ENCODE data around the gene KLF11. TPM values are rescaled to one million over a fixed set of nuclear protein-coding genes. Genes with fewer than 3 reads are reported as not detected.

Gene KLF11
- total and polyA plus RNA-seq, 8 donors = 4.1 to 21.6 (median 12.0) TPM

- 81 to 84% (median 81%) methylated on average over 11 to 13 of the region's 13 CpGs for whole genome bisulfite sequencing, 5 donors
- intact Hi-C loops (cut with DNase I; ENCODE audit: low total_unique reads) = no loop called here
Observed at GRCh38 chr2:10094271-10094814, 51.0 kb downstream of the KLF11 start.

GRCh38 chr2:10095175-10095574, 51.8 kb downstream of the KLF11 start:
- no peak for DNase-seq

More at GRCh38 chr2:10094271-10094814, 51.0 kb downstream of the KLF11 start:
- H3K4me3 ChIP-seq = no peak overlapping the region
- H3K27ac ChIP-seq = no peak overlapping the region
- TF ChIP-seq EP300 (IDR thresholded peaks at IDR 0.05) (no peak), POLR2A (IDR thresholded peaks at IDR 0.05) (no peak), CTCF (IDR thresholded peaks at IDR 0.05) (no peak), POLR2AphosphoS5 (IDR thresholded peaks at IDR 0.05) (no peak)
- H3K9me3 ChIP-seq = no peaks in the 10 kb centered on the region
- peak in 1 of 2 donors; percentile 47 for DNase-seq
- no peaks in the 10 kb centered on the region for H3K36me3 ChIP-seq
- H3K4me1 ChIP-seq = peaks cover 5 to 16% (median 11%) of the 10 kb centered on the region in 4 donors
- H3K27me3 ChIP-seq = peaks cover 0 to 34% (median 7%) of the 10 kb centered on the region in 3 donors

GRCh38 chr2:10096641-10097040, 53.3 kb downstream of the KLF11 start:
- intact Hi-C loops (cut with DNase I; ENCODE audit: low total_unique reads) = no loop called here
- Histone ChIP-seq H3K4me1 (peaks cover 0 to 10% (median 4%) of the 10 kb centered on the region in 4 donors), H3K36me3 (no peaks in the 10 kb centered on the region), H3K27me3 (peaks cover 0 to 27% (median under 1%) of the 10 kb centered on the region in 3 donors), H3K4me3 (no peak overlapping the region), H3K9me3 (no peaks in the 10 kb centered on the region), H3K27ac (no peak overlapping the region)
- no peak for DNase-seq
- 86 to 96% (median 90%) methylated on average over 10 of the region's 10 CpGs for WGBS, 5 donors
- TF ChIP-seq CTCF (IDR thresholded peaks at IDR 0.05) (no peak), POLR2A (IDR thresholded peaks at IDR 0.05) (no peak), POLR2AphosphoS5 (IDR thresholded peaks at IDR 0.05) (no peak), EP300 (IDR thresholded peaks at IDR 0.05) (no peak)

More at GRCh38 chr2:10095175-10095574, 51.8 kb downstream of the KLF11 start:
- TF ChIP-seq EP300 (IDR thresholded peaks at IDR 0.05) (no peak), POLR2A (IDR thresholded peaks at IDR 0.05) (no peak), POLR2AphosphoS5 (IDR thresholded peaks at IDR 0.05) (no peak), CTCF (IDR thresholded peaks at IDR 0.05) (no peak)
- no peak overlapping the region for H3K4me3 ChIP-seq
- intact Hi-C loops (cut with DNase I; ENCODE audit: low total_unique reads) = no loop called here
- no peaks in the 10 kb centered on the region for H3K9me3 ChIP-seq
- peaks cover 0 to 34% (median 7%) of the 10 kb centered on the region in 3 donors for H3K27me3 ChIP-seq
- H3K36me3 ChIP-seq = no peaks in the 10 kb centered on the region
- no peak overlapping the region for H3K27ac ChIP-seq
- 72 to 88% (median 81%) methylated on average over 9 of the region's 9 CpGs for WGBS, 5 donors
- H3K4me1 ChIP-seq = peaks cover 5 to 16% (median 11%) of the 10 kb centered on the region in 4 donors

GRCh38 chr2:10097352-10098148, 54.2 kb downstream of the KLF11 start:
- WGBS, 5 donors = 34 to 37% (median 35%) methylated on average over 16 of the region's 16 CpGs
- peak; percentile 71 to 87 for DNase-seq
- no peak overlapping the region for H3K4me3 ChIP-seq
- TF ChIP-seq POLR2AphosphoS5 (IDR thresholded peaks at IDR 0.05) = peak in 1 of 3 donors; percentile 19
- TF ChIP-seq POLR2A (IDR thresholded peaks at IDR 0.05) = no peak
- peak in 5 of 7 experiments; percentile 81 to 92 (median 87) for TF ChIP-seq CTCF (IDR thresholded peaks at IDR 0.05)
- TF ChIP-seq EP300 (IDR thresholded peaks at IDR 0.05) = no peak
- H3K27me3 ChIP-seq = peaks cover 0 to 22% (median 0%) of the 10 kb centered on the region in 3 donors
- H3K36me3 ChIP-seq = no peaks in the 10 kb centered on the region
- H3K27ac ChIP-seq = no peak overlapping the region
- H3K9me3 ChIP-seq = no peaks in the 10 kb centered on the region
- H3K4me1 ChIP-seq = peaks cover 0 to 9% (median 3%) of the 10 kb centered on the region in 4 donors
- intact Hi-C loops (cut with DNase I; ENCODE audit: low total_unique reads) = no loop called here

All from stomach (tissue), 9 donors.